Parathyroid adenoma (tissue), 2 donors: ENCODE results near the gene SPATA9.
A peak's percentile ranks its signal among the peaks of the same experiment; 100 is the strongest.

Experiments used
- H2AFZ ChIP-seq: fragments of 300-600 bp; sonication (generic); one replicate; pipeline ENCODE4 v1.7.0; 2017; ENCODE audit warnings: antibody characterized with exemption, mild to moderate bottlenecking
- H3K27ac ChIP-seq: fragments of 300-600 bp; sonication (generic); one replicate; pipeline ENCODE4 v1.7.0; 2017
- H3K27me3 ChIP-seq: fragments of 300-600 bp; sonication (generic); one replicate; pipeline ENCODE4 v1.7.0; 2017; ENCODE audit warnings: low read length; ENCODE audit not compliant: control insufficient read depth, insufficient read depth
- H3K36me3 ChIP-seq: fragments of 300-600 bp; sonication (generic); one replicate; pipeline ENCODE4 v1.7.0; 2017; ENCODE audit warnings: low read length; ENCODE audit not compliant: control insufficient read depth, insufficient read depth
- H3K4me1 ChIP-seq: fragments of 300-600 bp; sonication (generic); one replicate; pipeline ENCODE4 v1.7.0; 2017; ENCODE audit warnings: control low read depth
- H3K4me2 ChIP-seq: fragments of 300-600 bp; sonication (generic); one replicate; pipeline ENCODE4 v1.7.0; 2017; ENCODE audit warnings: low read length
- H3K4me3 ChIP-seq: fragments of 300-600 bp; sonication (generic); one replicate; pipeline ENCODE4 v1.7.0; 2017; ENCODE audit warnings: low read depth, low read length
- H3K79me2 ChIP-seq: fragments of 300-600 bp; sonication (generic); one replicate; pipeline ENCODE4 v1.7.0; 2017; ENCODE audit warnings: control low read depth
- H3K9ac ChIP-seq: fragments of 300-600 bp; sonication (generic); one replicate; pipeline ENCODE4 v1.7.0; 2017; ENCODE audit warnings: mild to moderate bottlenecking
- H3K9me3 ChIP-seq: fragments of 300-600 bp; sonication (generic); one replicate; pipeline ENCODE4 v1.7.0; 2017; ENCODE audit warnings: low read length; ENCODE audit not compliant: control insufficient read depth
- TF ChIP-seq, protein P1 (sequence below): fragments of 300-600 bp; sonication (generic); IDR thresholded peaks from one replicate; pipeline ENCODE4 v1.7.0; 2017; ENCODE audit warnings: antibody characterized with exemption, mild to moderate bottlenecking
- donor health status: primary hyperparathyroidism.

Gene SPATA9

DNA sequence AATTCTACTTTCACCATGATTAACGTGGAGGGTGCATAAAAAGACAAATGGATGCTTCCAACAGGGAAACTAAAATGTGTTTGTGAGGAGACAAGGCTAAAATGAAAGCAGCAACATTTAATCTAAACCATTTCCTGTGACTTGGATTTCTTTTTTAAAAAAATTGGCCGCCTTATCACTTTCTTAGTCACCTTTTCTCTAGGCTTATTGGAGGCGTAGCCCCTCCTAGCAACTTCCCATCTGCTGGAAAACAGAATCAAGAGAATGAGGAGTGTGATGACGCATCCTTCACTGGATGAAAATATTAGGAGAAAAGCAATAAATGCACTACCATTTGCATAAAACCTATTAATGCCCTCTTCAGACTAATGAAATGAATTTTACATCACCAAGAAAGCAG lies 63.7 kb downstream of the SPATA9 start:
- H3K4me3 ChIP-seq = no peak overlapping the region
- TF ChIP-seq, protein P1, sequence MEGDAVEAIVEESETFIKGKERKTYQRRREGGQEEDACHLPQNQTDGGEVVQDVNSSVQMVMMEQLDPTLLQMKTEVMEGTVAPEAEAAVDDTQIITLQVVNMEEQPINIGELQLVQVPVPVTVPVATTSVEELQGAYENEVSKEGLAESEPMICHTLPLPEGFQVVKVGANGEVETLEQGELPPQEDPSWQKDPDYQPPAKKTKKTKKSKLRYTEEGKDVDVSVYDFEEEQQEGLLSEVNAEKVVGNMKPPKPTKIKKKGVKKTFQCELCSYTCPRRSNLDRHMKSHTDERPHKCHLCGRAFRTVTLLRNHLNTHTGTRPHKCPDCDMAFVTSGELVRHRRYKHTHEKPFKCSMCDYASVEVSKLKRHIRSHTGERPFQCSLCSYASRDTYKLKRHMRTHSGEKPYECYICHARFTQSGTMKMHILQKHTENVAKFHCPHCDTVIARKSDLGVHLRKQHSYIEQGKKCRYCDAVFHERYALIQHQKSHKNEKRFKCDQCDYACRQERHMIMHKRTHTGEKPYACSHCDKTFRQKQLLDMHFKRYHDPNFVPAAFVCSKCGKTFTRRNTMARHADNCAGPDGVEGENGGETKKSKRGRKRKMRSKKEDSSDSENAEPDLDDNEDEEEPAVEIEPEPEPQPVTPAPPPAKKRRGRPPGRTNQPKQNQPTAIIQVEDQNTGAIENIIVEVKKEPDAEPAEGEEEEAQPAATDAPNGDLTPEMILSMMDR = no peak

DNA sequence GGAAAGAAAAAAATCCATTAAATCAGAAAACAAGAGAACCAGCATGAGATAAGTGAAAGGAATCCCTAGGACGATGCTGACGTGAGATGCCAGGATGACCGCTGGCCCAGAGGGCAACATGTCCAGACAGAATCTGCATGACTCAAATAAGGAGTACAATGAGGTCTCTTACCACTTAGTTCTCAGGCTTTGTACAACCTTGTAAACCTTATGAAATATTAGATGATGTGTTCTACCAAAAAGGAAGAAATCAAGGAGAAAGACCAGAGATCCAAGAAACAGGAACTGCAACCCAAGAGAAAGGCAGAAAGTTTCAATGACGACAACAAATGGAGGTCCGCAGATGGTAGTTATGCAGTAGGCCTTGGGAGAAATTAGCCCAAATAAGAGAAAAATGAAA lies 65.7 kb downstream of the SPATA9 start:
- Histone ChIP-seq H3K4me3 (no peak overlapping the region), H3K4me1 (peaks cover 2% of the 10 kb centered on the region), H3K79me2 (no peaks in the 10 kb centered on the region), H3K9me3 (no peaks in the 10 kb centered on the region), H3K27me3 (no peaks in the 10 kb centered on the region), H3K36me3 (no peaks in the 10 kb centered on the region), H3K4me2 (no peak overlapping the region), H3K27ac (no peak overlapping the region), H2AFZ (peak overlapping the region; percentile 59), H3K9ac (no peak overlapping the region)
- TF ChIP-seq, protein P1 = no peak

More for the DNA sequence above, 63.7 kb downstream of the SPATA9 start:
- Histone ChIP-seq H3K27me3 (no peaks in the 10 kb centered on the region), H3K36me3 (no peaks in the 10 kb centered on the region), H3K9ac (no peak overlapping the region), H3K4me1 (peaks cover 2% of the 10 kb centered on the region), H3K79me2 (no peaks in the 10 kb centered on the region), H3K4me2 (no peak overlapping the region), H3K27ac (no peak overlapping the region), H2AFZ (no peak overlapping the region), H3K9me3 (no peaks in the 10 kb centered on the region)

DNA sequence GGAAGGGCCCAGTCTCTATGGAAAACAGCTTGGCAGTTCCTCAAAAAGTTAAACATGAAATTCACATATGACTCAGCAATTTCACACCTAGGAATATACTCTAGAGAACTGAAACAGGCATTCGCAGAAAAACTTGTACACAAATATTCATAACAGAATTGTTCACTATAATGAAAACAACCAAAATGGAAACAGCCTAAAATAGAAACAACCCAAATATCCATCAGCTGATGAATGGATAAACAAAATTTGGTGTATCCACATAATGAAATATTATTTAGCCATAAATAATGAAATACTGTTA lies 67.7 kb downstream of the SPATA9 start:
- peaks cover 2% of the 10 kb centered on the region for H3K4me1 ChIP-seq
- no peaks in the 10 kb centered on the region for H3K36me3 ChIP-seq
- H3K4me3 ChIP-seq = no peak overlapping the region
- no peak overlapping the region for H3K9ac ChIP-seq
- no peak overlapping the region for H3K27ac ChIP-seq
- no peaks in the 10 kb centered on the region for H3K9me3 ChIP-seq
- no peaks in the 10 kb centered on the region for H3K27me3 ChIP-seq
- TF ChIP-seq, protein P1 = no peak
- no peak overlapping the region for H3K4me2 ChIP-seq
- H2AFZ ChIP-seq = no peak overlapping the region
- no peaks in the 10 kb centered on the region for H3K79me2 ChIP-seq

DNA sequence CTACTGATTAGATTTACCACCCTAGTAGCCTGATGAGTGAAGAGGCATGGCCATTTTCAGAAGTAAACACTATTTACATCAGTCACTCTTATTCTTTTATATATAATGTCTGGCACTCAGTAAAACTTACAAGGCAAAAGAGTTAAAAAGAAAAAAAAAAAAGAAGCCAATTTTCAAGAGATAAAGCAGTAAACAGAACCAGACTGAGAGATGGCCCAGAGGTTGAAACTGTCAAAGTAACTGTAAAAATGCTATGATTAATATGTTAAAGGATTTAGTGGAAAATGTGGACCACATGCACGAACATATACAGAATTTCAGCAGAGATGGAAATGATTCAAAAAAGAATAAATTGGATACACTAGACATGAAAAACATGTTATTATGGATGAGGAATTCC lies 69.3 kb downstream of the SPATA9 start:
- TF ChIP-seq, protein P1 = no peak
- Histone ChIP-seq H3K36me3 (no peaks in the 10 kb centered on the region), H3K4me1 (peaks cover 2% of the 10 kb centered on the region), H3K27me3 (no peaks in the 10 kb centered on the region), H3K4me3 (no peak overlapping the region), H3K9me3 (no peaks in the 10 kb centered on the region), H3K4me2 (no peak overlapping the region), H3K27ac (no peak overlapping the region), H2AFZ (no peak overlapping the region), H3K9ac (no peak overlapping the region), H3K79me2 (no peaks in the 10 kb centered on the region)

DNA sequence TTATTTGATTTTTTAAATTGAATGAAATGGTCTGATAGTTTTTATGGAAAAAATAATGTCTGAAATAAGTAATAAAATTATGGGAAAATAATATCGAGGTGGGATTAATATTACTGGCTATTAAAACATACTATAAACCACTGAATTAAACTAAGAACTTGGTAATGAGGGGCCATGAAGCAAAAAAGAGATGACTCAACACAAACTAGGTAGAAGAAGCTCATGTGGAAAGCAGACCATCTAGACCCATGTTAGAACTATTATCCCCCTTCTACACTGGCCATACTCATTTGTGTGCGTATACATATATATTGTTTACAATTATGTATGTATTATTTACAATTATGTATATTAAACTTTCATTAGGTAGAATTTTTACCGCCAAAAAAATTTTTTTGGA lies 71.4 kb downstream of the SPATA9 start:
- TF ChIP-seq, protein P1 = no peak
- Histone ChIP-seq H3K9ac (no peak overlapping the region), H3K4me1 (no peaks in the 10 kb centered on the region), H3K27ac (no peak overlapping the region), H3K27me3 (no peaks in the 10 kb centered on the region), H3K36me3 (no peaks in the 10 kb centered on the region), H3K4me3 (no peak overlapping the region), H2AFZ (no peak overlapping the region), H3K79me2 (no peaks in the 10 kb centered on the region), H3K4me2 (no peak overlapping the region), H3K9me3 (no peaks in the 10 kb centered on the region)
